Activated T-cell treated with anti-CD3 and anti-CD28 coated beads for 1 hour (primary cell): ENCODE measurements around the gene RRAGB.
A peak's percentile ranks its signal among the peaks of the same experiment; 100 is the strongest.
"Not testable (repeated sequence)": the region's sequence is repeated elsewhere in the genome, so short reads cannot be mapped to it uniquely, and the experiment has no call there.

Source experiments
- DNase-seq: peaks from one replicate; pipeline ENCODE4 v3.0.0-alpha.2; 2020; ENCODE audit warnings: low read depth

The RRAGB gene

DNA sequence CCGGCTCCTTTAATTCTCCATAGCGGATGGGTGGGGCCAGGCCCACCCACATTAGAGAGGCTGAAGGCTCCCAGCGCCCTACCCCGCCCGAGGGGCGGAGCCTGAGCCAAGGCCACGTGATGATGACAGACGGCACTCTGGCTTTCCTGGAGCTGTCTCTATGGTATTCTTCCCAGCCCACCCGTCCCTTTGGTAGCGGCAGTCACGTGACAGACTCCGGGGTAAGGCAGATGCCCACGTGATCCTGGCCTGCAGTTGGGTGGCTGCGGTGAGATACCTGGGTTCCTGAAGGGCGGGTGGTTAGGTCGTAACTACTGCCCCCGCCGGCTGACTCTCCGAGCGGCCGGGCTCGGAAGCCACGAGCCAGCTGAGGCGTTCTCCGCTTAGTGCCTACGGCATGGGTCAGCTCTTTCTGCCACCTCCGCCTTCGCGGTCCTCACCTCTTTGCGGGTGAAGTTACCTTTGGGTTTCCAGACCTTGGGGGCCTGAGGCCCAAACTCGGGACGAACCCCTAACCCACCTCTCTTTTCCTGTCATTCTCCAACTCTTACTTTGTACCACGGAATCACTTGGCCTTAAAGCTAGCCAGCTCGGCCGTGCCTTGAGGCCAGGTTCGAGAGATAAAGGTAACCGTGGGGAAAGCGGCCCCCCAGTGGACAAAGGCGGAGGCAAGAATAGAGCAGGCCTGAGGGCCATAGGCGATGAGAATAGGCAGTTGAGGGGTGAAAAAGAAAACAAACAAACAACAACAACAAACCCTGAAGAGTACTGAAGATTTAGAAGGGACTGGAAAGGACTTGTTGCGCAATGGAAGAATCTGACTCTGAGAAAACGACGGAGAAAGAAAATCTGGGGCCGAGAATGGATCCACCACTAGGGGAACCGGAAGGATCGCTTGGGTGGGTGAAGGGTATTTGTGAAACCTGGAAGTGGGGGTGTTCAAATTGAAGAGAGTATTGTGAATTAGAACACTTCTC, at the start of gene RRAGB:
Gene RRAGB, plus strand, starts transcription at position 229 of the 977 bp plus-strand sequence. Its CDS starts 579 bp downstream, at position 808.
- DNase-seq = peak; percentile 80

GRCh38 chrX:55668084-55668483, 49.5 kb upstream of the RRAGB start:
- DNase-seq = no peak

DNA sequence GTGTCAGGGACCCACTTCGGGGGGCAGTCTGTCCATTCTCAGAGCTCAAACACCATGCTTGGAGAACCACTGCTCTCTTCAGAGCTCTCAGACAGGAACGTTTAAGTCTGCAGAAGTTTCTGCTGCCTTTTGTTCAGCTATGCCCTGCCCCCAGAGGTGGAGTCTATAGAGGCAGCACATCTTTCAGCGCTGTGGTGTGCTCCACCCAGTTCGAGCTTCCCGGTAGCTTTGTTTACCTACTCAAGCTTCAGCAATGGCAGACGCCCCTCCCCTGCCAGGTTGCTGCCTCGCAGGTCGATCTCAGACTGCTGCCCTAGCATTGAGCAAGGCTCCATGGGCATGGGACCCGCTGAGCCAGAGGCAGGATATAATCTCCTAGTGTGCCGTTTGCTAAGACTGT, 29.0 kb upstream of the RRAGB start:
- DNase-seq = not testable (repeated sequence)

- no peak for DNase-seq
These were observed 22.1 kb upstream of the RRAGB start for GRCh38 chrX:55695227-55696018.

GRCh38 chrX:55697381-55697780, 20.2 kb upstream of the RRAGB start:
- no peak for DNase-seq

DNA sequence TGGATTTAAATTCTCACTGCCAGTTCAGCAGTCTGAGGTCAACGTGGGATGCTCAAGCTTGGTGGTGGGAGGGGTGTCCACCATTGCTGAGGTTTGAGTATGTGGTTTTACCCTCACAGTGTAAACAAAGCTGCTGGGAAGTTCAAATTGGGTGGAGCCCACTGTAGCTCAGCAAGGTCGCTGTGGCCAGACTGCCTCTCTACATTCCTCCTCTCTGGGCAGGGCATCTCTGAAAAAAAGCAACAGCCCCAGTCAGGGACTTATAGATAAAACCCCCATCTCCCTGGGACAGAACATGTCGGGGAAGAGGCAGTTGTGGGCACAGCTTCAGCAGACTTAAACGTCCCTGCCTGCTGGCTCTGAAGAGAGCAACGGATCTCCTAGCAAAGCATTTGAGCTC, 14.9 kb upstream of the RRAGB start:
- DNase-seq = no peak

DNA sequence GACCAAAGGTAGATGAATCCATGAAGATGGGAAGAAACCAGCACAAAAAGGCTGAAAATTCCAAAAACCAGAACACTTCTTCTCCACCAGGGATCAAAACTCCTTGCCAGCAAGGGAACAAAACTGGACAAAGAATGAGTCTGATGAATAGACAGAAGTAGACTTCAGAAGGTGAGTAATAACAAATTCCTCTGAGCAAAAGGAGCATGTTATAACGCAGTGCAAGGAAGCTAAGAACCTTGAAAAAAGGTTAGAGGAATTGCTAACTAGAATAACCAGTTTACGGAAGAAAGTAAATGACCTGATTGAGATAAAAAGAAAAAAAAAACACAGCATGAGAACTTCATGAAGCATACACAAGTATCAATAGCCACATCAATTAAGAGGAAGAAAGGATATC, 14.1 kb upstream of the RRAGB start:
- DNase-seq = not testable (repeated sequence)

DNA sequence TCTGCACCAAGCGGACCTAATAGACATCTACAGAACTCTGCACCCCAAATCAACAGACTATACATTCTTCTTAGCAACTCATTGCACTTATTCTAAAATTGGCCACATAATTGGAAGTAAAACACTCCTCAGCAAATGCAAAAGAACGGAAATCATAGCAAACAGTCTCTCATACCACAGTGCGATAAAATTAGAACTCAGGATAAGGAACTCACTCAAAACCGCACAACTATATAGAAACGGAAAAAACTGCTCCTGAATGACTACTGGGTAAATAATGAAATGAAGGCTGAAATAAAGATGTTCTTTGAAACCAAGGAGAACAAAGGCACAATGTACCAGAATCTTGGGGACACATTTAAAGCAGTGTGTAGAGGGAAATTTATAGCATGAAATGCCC, 12.5 kb upstream of the RRAGB start:
- not testable (repeated sequence) for DNase-seq

DNA sequence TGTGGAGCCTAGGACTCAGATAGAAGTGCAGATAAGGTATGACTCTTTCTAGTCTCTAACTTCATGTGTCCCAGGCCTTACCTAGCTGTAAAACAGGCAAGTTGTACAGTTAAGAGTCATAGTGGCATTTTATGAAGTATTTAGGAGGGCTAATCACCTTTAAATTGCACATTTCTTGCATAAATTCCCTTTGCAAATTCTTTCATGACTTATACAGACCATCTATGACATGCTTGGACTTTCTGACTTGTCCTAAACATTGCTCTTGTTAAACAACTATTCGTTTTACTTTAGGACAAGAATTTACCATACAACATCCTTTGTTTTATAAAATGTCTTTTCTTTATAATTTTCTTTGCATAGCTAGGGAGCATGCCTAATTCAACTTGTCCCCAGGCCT, 7.8 kb upstream of the RRAGB start:
- no peak for DNase-seq

DNA sequence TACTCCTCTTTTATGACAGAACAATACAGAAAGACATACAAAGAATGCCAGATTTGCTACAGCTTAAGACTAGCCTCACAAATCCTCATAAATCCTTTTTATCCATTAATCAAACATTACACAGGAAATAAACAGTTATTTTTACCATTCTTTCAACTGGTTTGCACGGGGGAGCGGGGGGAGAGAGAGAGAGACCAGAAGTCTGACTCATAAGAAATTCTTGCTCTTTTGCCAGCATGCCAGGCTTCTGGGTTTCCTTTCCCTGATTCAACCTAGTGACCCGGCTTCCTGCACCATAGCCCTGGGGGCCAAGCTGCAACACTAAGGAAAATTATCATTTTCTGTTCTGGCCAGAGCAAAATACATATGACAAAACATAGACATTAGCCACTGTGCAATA, 6.8 kb upstream of the RRAGB start:
- no peak for DNase-seq

DNA sequence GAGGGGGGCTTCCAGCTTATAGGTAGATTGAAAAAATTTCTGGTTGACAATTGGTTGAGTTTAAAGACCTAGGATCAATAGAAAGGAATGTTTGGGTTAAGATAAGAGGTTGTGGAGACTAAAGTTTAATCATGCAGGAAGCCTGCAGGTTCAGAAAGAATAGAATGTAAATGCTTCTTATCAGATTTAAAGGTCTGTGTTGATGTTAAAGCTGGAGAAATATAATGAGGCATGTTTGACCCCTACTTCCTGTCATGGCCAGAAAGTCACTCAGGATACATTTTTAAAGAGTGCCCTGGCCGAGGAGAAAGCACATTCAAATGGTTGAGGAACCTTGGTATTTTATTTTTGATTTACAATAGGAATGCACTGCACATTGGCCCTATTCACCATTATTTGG, 3.9 kb upstream of the RRAGB start:
- no peak for DNase-seq

GRCh38 chrX:55714161-55714560, 3.4 kb upstream of the RRAGB start:
- no peak for DNase-seq

DNA sequence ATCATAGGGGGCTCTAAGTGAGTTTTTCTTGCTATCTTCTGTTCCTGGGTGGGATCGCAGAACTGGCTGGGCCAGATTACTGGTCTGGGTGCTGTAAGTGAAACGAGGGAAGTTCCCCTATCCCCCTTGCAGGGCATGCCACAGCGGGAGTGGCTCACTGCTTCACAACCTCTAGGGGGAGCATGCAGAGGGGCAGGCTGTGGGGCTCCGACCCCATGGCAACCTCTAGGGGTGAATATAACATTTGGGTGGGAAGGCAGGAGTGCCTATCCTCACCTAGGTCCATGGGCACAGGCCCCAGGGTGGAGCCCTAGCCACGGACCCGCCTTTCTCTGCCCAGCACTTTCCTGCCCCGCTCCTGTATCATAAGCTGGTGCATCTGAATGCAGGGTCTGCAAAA, 1.7 kb upstream of the RRAGB start:
- no peak for DNase-seq

- no peak for DNase-seq
These were observed 612 bp upstream of the RRAGB start for GRCh38 chrX:55716937-55717336.

- DNase-seq = no peak
These were observed 14.3 kb downstream of the RRAGB start for GRCh38 chrX:55731826-55732225.

- no peak for DNase-seq
These were observed 21.4 kb downstream of the RRAGB start for GRCh38 chrX:55738969-55739368.

DNA sequence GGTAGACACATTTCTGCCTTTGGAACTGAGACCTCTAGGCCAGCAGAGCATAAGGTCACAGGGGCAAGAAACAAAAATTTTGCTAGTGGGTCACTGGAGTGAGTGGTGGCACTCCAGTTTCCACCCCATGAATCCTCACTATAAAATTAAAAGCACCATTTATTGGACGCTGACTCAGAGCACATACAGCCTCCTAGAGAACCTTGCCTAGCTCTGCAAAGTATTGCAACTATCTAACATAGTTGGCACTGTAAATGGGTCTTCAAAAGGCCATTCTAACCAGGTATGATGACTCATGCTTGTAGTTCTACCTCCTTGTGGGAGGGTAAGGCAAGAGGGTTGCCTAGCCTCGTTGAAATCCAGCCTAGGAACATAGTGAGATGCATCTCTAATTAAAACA, 25.1 kb downstream of the RRAGB start:
- no peak for DNase-seq

- DNase-seq = not testable (repeated sequence)
These were observed 30.9 kb downstream of the RRAGB start for GRCh38 chrX:55748463-55748862.

- DNase-seq = no peak
These were observed 32.7 kb downstream of the RRAGB start for GRCh38 chrX:55750256-55750655.

DNA sequence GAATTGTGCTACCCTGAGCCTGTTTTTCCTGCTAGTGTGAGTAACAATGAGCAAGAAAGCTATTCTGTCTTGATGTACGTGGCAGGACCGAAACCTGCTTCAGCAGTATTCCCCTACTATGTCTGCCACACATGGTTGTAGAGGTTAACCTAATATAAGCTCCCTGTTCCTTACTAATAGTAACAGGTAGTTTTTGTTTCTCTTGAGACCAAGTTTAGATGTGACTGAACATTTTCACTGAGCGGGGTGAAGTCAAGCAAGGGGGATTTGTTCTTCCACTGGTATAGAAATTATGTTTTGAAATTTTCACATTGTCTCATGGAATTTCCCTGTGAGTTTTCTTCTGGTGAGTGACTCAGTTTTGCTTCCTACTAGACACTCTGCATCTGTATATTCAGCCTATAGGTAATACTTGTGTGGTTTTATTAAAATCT, 37.3 kb downstream of the RRAGB start:
- no peak for DNase-seq

GRCh38 chrX:55758033-55758432, 40.5 kb downstream of the RRAGB start:
- DNase-seq = no peak

- no peak for DNase-seq
These were observed 41.9 kb downstream of the RRAGB start for GRCh38 chrX:55759478-55759877.

DNA sequence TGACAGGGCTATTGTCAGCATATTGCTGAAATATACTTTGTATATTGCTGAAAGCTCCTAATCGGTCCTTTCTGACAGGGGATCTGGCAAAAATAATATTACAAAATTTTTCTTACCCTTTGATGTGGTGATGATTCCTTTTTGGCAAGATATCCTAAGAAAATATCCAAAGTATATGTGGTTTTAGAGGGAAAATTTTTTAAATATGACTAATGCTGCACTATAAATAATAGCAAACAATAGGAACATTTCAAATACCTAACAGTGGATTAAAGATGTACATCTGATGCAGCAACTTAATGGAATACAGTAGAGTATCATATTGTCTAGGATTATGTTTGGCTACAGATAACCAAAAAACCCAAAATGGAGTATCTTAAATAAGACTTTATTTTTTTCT, 49.6 kb downstream of the RRAGB start:
- no peak for DNase-seq
